Islet of Langerhans (tissue), 1 donor: ENCODE results near the gene DIAPH1.

ENCODE experiments used
- FAIRE-seq: peaks from one replicate; lab custom pipeline; 2011; peaks lifted over from hg19 to GRCh38; lab: Jason Lieb, UNC

Gene DIAPH1

DNA sequence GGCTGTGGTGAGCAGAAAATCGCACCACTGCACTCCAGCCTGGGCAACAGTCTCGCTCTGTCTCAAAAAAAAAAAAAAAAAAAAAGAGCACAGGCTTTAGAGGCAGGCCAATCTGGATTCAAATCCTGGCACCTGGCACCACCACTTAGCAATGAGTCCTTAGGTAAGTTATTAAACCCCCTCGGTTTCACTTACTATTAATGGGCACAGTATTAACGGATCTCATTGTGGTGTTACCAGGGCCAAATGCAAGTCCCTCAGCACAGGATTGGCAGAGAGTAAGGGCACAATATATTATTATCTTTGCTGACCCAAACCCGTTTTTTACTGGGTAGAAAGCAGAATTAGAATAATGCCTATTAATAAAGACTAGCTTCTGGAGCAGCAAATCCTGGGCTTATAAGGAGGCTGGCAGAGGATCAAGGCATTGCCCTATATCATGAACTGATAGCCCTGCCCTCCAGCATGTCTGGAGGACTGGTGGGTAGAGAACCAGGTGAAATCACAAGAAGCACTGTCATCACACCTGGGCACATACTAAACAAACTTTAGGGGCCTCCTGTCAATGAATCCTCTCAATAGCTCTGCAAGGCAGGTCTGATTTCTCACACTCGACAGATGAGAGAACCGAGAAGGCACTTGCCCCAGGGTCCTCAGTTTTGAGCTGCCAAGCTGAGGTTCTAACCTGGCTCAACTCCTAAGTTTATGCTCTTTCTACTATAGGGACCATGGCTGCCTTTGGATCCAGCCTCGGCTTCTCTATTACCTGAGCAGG is 112.2 kb downstream of the DIAPH1 start:
- no peak for FAIRE-seq

DNA sequence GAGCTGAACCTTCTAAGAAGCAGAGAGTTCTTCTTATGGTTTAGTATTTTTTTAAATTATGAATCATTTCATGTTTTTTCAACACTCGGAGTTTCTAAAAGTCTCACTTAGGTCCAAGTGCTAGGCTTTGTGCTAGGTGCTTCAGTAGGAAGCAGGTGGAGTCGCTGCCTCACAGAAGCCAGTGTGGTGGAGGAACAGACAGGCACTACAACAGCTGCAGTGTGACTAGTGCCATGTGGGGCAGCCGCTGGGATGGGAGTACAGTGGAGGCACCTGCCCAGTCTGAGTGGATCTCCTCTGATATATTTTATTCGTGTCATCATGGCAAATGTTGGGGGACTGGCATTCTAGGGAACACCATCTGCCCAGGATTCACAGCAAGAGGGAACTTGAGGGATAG is 114.6 kb downstream of the DIAPH1 start:
- FAIRE-seq = no peak

DNA sequence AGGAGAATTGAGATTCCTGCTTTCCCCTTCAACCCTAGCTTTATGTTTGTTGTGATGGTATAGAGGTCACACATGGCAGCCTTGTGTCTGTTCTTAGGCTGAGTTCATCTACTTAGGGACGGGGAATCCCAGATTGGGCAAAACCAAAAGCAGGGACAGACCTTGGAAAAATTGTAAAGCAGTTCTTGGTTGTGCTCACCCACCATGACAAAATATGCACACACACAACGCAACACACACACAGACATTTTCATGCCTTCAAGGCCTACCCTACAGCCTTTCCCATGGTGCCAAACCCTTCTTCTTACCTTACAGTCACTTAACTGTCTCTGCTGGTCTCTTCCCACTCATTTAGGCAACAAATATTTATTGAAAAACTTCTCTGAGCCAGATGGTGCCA is 115.1 kb downstream of the DIAPH1 start:
- FAIRE-seq = no peak

DNA sequence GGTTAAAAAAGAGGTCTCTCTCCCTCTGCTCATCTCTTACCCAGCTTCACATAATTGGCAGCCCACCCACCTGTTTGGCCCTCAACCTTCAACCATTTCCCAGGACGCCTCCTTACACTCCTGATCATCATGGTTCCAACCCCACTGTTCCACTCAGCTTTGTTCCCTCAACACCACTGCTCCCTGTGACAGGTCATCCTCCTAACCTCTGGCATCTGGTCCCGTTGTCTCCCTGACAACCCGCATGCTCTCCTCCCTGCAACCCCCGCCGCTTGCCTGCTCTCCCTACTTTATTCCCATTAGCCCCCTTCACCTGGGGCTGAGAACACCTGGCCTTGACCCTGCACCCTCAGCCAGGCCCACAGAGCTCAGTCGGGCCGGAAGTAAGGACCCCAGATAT is 117.0 kb downstream of the DIAPH1 start:
- FAIRE-seq = no peak

DNA sequence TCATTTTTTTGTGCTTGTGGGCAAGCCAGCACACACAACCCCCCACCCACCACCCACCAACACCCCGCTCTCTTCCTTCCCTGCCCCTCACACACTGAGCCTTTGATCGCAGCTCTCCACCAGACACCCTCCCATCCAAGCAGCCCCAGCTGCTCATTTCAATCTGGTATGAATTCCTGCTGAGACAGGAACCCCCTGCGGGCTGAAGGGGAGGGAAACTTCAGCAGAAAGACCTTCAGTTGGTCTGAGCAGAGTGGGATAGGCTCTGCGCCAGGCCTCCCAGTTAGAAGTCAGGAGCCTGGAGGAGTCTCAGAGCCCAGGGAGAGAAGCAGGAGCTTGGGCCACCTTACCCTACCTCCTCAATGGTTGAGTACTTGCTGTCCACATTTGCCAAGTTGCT is 122.8 kb downstream of the DIAPH1 start:
- no peak for FAIRE-seq

DNA sequence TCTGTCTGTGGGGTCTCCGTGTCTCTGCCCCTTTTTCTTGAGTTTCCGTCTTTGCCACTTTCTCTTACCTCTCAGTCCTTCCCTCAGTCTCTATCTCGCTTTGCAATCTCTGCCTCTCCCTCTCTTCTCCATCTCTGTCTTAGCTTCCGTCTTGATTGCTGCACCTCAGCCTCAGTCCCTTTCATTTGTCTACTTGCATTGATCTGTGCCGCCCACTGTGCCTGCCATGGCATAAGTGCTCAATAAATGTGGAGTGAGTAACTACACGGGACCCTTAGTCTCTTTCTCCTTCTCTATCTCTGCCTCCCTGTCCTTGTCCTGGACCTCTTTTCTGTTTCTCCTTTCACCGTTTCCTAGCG is 123.4 kb downstream of the DIAPH1 start:
- no peak for FAIRE-seq

DNA sequence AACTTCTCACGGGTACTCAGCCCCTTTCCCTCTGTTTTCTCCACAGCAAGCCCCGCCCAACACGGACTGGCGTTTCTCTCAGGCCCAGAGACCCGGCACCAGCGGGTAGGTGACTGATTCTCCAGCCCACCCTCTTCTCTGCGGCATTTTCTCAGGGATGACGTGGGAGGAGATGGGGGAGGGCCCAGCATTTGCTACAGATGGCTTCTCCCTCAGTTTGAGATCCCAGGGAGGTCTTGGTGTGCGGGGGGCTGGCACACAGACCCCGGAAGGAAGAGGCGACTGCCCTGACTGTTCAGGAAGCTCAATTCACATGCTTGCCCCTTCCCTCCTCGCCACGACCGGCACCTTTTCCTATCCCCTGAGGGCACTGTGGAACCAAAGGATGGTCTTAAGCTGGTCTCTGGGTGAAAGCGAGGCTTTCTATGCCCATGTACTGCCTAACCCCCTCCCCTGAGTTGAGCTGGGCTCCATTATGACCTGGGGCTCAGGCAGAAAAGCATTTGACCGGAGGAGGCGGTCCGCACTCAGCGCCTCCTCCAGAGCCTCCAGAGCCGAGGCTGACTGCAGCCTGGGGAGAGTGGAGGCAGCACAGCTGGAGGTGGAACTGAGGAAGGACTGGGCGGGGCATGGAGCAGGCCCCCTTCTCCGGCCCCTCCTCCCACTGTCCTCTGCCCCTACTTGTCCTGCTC is 123.9 kb downstream of the DIAPH1 start:
- FAIRE-seq = no peak

DNA sequence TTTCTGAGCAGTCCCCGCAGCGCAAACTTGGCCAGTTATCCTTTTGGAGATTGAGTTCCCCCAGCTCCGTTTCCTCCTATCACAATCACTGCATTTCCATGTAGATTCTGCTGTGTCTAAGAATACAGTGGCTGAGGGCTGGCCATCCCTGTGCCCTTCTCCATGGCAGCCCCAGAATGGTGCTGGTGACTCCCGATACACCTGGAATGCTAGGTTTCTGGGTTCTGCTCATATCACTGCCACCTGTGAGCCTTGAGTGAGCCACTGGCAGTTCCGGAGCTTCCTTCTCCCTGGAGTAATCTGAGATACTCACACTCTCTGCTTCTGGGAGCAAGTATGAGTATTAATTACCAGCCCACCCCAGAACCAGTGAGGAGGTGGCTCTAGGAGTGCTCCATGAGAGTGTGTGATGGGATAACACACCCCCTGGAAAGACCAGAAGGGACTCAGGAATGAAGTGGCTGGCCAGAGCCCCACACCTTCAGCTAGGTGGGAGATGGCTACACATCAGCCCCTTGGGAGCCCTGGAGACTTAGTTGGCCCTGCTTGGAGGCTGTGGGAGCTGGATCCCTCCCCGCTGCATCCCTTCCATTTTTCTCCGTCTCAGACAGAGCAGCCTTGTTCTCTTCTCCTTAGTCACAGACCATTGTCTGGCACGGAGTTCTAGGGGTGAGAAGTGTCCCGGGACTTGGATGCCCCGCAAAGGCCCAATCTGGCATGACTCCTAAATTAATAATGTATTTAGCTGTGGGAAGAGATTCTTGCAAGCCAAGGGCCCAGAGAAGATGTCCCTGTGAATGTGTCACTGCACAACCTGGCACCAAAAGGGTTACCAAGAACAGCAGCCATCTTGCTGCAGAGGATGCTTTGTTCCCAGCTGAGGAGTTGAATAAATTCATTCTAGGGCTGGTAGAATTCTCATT is 125.0 kb downstream of the DIAPH1 start:
- FAIRE-seq = no peak

DNA sequence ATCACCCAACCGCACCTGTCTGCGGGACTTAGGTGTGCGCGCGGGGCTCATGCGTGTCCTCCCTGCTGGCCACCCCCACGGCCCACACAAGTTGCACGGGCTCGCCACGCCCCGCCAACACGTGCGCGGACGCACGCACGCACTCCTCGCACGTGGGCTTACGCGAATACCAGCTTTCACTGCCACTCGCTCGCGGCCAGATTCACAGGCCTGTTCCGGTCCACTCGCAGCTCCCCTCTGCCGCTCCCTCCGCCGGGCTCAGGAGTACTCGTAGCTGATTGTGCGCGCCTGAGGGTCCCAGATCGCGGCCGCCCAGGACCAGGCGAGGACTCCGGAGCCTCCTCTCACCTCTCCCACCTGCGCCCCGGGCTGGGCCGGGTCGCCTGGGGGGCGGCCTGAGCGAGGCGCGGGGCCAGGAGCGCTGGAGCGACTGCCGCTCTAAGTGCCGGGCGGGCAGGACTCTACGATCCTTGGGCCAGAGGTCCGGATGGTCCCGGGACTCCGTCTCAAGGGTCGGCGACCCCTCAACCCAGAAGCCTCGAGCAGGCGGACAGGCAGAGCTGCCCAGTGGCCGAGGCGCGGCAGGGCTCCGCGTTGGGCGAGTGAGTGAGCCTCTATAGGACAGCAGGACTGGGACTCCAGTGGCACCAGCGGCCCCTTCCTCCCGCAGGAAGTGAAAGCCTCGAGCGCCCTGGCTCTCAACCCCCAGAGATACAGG is 126.5 kb downstream of the DIAPH1 start:
- FAIRE-seq = no peak

DNA sequence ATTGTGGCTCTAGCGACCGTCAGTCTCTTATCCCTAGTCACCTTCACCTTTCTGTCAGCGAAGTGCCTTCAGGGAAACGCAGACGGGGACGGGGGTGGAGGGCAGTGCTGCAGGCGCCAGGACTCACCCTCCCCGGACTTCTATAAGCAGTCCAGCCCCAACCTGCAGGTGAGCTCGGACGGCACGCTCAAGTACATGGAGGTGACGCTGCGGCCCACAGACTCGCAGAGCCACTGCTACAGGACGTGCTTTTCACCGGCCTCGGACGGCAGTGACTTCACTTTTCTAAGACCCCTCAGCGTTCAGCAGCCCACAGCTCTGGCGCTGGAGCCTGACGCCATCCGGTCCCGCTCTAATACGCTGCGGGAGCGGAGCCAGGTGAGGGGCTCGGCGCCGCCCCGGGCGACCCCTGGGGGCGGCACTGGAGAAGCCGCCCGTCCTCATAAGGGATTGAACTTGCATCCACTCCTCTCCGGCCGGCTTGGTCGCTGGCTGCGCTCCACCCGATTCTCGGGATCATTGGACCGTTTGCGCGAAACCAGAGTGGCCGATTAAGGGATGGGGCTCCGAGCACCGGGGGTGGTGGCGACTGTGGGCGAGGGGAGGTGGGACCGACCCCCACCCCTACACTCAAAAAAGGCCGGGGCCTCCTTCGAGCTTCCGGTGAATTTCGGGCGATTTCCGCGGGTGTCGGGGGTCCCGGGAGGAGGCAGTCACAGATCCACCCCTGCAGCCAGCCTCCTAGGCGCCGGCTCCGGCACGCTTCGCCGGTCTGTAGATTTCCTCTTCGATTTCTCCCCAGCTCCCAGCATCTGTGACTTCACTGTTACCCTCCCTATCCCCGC is 127.3 kb downstream of the DIAPH1 start:
- no peak for FAIRE-seq

DNA sequence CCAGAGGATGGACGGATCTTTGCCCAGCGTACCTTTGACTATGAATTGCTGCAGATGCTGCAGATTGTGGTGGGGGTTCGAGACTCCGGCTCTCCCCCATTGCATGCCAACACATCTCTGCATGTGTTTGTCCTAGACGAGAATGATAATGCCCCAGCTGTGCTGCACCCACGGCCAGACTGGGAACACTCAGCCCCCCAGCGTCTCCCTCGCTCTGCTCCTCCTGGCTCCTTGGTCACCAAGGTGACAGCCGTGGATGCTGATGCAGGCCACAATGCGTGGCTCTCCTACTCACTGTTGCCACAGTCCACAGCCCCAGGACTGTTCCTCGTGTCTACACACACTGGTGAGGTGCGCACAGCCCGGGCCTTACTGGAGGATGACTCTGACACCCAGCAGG is 128.0 kb downstream of the DIAPH1 start:
- FAIRE-seq = no peak

DNA sequence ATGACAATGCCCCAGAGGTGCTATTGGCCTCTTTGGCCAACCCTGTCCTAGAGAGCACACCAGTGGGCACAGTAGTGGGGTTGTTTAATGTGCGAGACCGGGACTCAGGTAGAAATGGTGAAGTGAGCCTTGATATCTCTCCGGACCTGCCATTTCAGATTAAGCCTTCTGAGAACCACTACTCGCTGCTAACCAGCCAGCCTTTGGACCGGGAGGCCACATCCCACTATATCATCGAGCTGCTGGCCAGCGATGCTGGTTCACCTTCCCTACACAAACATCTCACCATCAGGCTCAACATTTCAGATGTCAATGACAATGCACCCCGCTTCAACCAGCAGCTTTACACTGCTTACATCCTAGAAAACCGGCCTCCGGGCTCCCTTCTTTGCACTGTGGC is 128.5 kb downstream of the DIAPH1 start:
- FAIRE-seq = no peak

DNA sequence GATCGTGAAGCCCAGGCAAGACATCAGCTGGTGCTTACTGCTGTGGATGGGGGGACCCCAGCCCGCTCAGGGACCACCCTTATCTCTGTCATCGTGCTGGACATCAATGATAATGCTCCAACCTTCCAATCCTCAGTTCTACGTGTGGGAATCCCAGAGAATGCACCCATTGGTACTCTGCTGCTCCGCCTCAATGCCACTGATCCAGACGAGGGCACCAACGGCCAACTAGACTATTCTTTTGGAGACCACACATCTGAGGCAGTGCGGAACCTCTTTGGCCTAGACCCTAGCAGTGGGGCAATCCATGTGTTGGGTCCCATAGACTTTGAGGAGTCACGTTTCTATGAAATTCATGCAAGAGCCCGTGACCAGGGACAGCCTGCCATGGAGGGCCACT is 129.0 kb downstream of the DIAPH1 start:
- no peak for FAIRE-seq

DNA sequence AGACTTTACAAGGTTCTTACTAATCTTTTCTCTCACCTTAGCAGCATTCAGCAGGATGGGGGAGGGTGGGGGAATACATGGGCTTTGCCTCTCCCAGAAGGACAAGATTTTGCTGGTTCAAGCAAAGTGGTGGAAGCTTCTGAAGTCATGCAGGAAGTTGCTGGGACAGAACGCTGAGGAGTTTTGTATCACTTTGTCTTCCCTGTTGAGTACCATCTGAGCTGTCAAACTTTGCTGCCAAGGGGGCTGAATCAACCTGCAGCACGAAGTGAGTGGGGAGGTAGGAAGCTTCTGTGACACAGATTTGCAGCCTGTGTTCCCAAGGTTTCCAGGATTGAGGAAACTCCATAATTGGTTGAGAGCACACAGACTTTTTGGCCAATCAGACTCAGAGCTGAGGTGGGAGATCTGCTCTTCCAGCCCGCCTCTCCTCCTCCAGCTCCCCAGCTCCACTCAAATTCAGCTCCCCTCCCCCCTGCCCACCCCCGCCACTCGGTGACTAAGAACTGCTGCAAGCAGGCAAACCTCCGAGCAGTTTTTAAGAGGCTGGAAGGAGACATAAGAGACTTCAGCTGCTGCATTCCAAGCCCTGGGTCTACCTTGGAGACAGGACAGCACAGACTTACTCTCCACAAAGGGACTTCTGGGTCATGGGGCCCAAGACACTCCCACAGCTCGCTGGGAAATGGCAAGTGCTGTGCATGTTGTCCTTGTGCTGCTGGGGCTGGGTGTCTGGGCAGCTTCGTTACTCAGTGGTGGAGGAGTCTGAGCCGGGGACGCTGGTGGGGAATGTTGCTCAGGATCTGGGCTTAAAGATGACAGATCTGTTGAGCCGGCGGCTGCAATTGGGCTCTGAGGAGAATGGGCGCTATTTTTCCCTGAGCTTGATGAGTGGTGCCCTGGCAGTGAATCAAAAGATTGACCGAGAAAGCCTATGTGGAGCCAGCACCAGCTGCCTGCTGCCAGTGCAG is 129.9 kb downstream of the DIAPH1 start, which contains the start of gene PCDHGC5:
Gene PCDHGC5 (plus strand): TSS at position 491 of the 971 bp plus-strand sequence. CDS start 160 bp downstream, at position 651.
- no peak for FAIRE-seq

DNA sequence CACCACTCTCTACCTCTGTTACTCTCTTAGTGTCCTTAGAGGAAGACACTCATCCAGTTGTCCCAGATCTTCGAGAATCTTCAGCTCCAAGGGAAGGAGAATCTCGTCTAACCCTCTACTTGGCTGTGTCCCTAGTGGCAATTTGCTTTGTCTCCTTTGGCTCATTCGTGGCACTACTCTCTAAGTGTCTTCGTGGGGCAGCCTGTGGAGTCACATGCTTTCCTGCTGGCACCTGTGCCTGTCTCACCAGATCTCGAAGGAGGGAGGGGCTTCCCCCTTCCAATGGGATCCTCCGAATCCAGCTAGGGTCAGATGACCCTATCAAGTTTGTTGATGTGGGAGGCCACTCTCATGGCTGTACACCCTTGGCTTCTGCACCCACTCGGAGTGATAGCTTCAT is 131.7 kb downstream of the DIAPH1 start:
- FAIRE-seq = no peak

DNA sequence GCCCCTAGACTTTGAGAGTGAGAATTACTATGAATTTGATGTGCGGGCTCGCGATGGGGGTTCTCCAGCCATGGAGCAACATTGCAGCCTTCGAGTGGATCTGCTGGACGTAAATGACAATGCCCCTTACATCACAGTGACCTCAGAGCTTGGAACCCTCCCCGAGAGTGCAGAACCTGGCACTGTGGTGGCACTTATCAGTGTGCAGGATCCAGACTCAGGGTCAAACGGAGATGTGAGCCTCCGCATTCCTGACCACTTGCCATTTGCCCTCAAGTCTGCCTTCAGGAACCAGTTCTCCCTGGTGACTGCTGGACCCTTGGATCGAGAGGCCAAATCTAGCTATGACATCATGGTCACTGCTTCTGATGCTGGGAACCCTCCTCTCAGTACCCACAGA is 132.7 kb downstream of the DIAPH1 start:
- no peak for FAIRE-seq

DNA sequence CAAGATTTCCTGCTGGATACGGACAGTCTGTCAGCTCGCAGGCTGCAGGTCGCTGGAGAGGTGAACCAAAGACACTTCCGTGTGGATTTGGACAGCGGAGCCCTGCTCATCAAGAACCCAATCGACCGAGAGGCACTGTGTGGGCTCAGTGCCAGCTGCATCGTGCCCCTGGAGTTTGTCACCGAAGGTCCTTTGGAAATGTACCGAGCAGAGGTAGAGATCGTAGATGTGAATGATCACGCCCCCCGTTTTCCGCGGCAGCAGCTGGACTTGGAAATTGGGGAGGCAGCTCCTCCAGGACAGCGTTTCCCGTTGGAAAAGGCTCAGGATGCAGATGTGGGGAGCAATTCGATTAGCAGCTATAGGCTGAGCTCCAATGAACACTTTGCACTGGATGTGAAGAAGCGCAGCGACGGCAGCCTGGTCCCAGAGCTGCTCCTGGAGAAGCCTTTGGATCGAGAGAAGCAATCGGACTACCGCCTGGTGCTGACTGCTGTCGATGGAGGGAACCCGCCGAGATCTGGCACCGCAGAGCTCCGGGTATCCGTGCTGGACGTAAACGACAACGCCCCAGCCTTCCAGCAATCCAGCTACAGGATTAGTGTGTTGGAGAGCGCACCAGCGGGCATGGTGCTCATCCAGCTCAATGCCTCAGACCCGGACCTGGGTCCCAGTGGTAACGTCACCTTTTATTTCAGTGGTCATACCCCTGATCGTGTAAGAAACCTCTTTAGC is 133.3 kb downstream of the DIAPH1 start:
- FAIRE-seq = no peak

DNA sequence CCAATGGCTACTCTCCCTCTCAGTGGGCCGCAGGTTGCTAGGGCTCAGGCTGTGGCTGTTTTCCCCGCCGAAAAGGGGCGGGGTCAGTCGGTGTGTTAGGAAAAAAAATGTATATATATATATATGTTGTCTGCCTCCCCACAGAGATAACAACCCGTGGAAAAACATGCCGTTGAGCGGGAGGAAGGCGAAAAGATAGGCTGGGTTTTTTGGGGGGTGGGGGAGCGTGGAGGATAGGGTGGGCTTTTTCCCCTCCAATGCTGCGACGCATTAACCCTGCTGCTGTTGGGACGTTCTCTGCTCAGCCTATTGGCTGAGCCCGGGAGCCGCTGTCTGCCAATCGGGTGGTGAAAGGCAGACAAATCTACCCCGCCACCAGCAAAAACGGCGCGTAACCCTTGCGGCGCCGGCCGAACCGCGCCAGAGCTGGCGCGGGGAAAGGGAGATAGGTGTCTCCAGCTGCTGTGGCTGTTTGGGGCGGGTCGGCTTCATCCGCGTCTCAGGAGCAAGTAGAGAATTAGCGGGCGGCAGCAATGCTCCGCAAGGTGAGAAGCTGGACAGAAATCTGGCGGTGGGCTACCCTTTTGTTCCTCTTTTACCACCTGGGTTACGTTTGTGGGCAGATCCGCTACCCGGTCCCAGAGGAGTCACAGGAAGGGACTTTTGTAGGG is 134.0 kb downstream of the DIAPH1 start, which contains the start of gene PCDHGC4:
Gene PCDHGC4 (plus strand): TSS at position 390 of the 671 bp plus-strand sequence. CDS start 144 bp downstream, at position 534.
- no peak for FAIRE-seq

DNA sequence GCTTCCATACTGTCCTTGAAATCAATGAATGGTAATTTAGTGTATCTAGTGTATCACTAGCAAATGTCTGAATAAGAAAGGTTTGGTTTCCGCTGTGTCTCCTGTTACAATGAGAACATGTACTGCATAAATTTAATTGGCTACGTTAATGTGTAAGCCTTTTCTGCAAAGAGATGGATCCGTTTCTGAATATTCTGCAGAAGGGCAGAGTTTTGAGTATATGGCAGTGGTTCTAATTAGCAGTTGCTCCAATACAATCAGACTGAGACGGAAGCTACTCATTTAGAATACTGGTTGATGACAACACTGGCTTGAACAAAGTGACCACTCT is 134.5 kb downstream of the DIAPH1 start:
- FAIRE-seq = no peak
